K562 (cell line): ENCODE results near the gene ZNF513. TPM values are rescaled to one million over a fixed set of nuclear protein-coding genes. Genes with fewer than 3 reads are reported as not detected.

Experiments used
- EP300 ChIP-seq: IDR thresholded peaks from 2 replicates; pipeline ENCODE4 v1.6.1; 2012; ENCODE audit warnings: low read length, improper control_type of control experiment
- HDAC3 ChIP-seq: fragments of 450-650 bp; IDR thresholded peaks from 2 replicates; pipeline ENCODE4 v1.6.1; 2018; ENCODE audit warnings: borderline replicate concordance, mild to moderate bottlenecking, moderate library complexity; ENCODE audit not compliant: partially characterized antibody
- HOXB6 ChIP-seq: fragments of 250-450 bp; sonication (Bioruptor Pico); IDR thresholded peaks from 2 replicates; pipeline ENCODE4 v1.5.1; 2022; ENCODE audit warnings: mild to moderate bottlenecking, borderline replicate concordance
- KAT7 ChIP-seq: sonication (generic); formaldehyde crosslinking; IDR thresholded peaks from 2 replicates; pipeline ENCODE4 v1.8.0; 2022; ENCODE audit warnings: missing genetic modification reagents, mild to moderate bottlenecking, borderline replicate concordance
- KDM2B ChIP-seq: fragments of 250-450 bp; sonication (Bioruptor Pico); IDR thresholded peaks from 2 replicates; pipeline ENCODE4 v1.8.0; 2021; ENCODE audit warnings: mild to moderate bottlenecking, moderate library complexity
- MTF1 ChIP-seq: fragments of 250-450 bp; sonication (Bioruptor Pico); IDR thresholded peaks from 2 replicates; pipeline ENCODE4 v1.9.0; 2021; ENCODE audit warnings: moderate library complexity, mild to moderate bottlenecking, inconsistent platforms, borderline replicate concordance
- NR2C1 ChIP-seq, 2 experiments: fragments of 450-650 bp; IDR thresholded peaks; 2 replicates each; pipeline ENCODE4 v1.6.1; 2017; ENCODE audit warnings: mild to moderate bottlenecking in 2 of 2, antibody characterized with exemption in 1 of 2, inconsistent platforms in 1 of 2, missing compliant biosample characterization in 1 of 2, missing genetic modification characterization in 1 of 2
- NR4A1 ChIP-seq, 2 experiments: fragments of 250-450 bp in 1 of 2; fragments of 450-650 bp in 1 of 2; sonication (Bioruptor Pico) in 1 of 2; IDR thresholded peaks; 2 replicates each; pipeline versions ENCODE4 v1.4.0 to v1.6.1; 2016 to 2020; ENCODE audit warnings: mild to moderate bottlenecking in 2 of 2, missing compliant biosample characterization in 1 of 2, missing genetic modification characterization in 1 of 2, moderate library complexity in 1 of 2
- RFX5 ChIP-seq: IDR thresholded peaks from 2 replicates; pipeline ENCODE4 v1.6.1; 2011; ENCODE audit warnings: low read depth, mild to moderate bottlenecking, improper control_type of control experiment, low read length
- TCF3 ChIP-seq: sonication (generic); formaldehyde crosslinking; IDR thresholded peaks from 2 replicates; pipeline ENCODE4 v1.4.0; 2020; ENCODE audit warnings: mild to moderate bottlenecking, missing genetic modification reagents
- ZNF551 ChIP-seq: fragments of 250-450 bp; sonication (Bioruptor Pico); IDR thresholded peaks from 2 replicates; pipeline ENCODE4 v1.5.0; 2021; ENCODE audit warnings: mild to moderate bottlenecking, moderate library complexity
- polyA plus RNA-seq, 8 experiments: library from polyadenylated mRNA; depleted of rRNA in 4 of 8; stranded (reverse) in 5 of 8; unstranded in 3 of 8; fragments of >200 nt; fragmentation: Nextera tagmentation in 2 of 8; fragmentation: Illumina TruSeq in 1 of 8; extraction: Ambion mirVana in 2 of 8; extraction: Trizol in 1 of 8; gene quantifications; 2 replicates each; pipeline versions ENCODE4 v1.2.1 to v1.2.3, GENCODE V29; 2011 to 2014; ENCODE audit warnings: inconsistent platforms in 1 of 8, missing spikeins in 1 of 8
- total RNA-seq, 7 experiments: library from RNA; depleted of rRNA in 6 of 7; stranded (reverse); fragments of >200 nt in 6 of 7; fragmentation: Illumina TruSeq in 2 of 7; extraction: Trizol in 2 of 7; gene quantifications; 2 replicates each; pipeline versions ENCODE4 v1.2.1 to v1.2.3, GENCODE V29; 2011 to 2021; ENCODE audit warnings: low replicate concordance in 1 of 7
- TF ChIP-seq, protein P1 (sequence below): conservative IDR thresholded peaks from 2 replicates; pipeline ENCODE4 v1.6.1; 2011; ENCODE audit warnings: low read depth, mild to moderate bottlenecking, low read length; ENCODE audit not compliant: control insufficient read depth
- TF ChIP-seq, protein P2 (sequence below), 2 experiments: fragments of 450-650 bp in 1 of 2; sonication (generic) in 1 of 2; formaldehyde crosslinking; conservative IDR thresholded peaks; 2 replicates each; pipeline versions ENCODE4 v1.4.0 to v1.8.1; 2020 to 2022; ENCODE audit warnings: mild to moderate bottlenecking in 1 of 2, missing genetic modification reagents in 1 of 2
- TF ChIP-seq, protein P3 (sequence below), 2 experiments: fragments of 250-450 bp in 1 of 2; fragments of 450-650 bp in 1 of 2; sonication (Bioruptor Pico) in 1 of 2; IDR thresholded peaks; 2 replicates each; pipeline versions ENCODE4 v1.6.1 to v1.8.0; 2016 to 2021; ENCODE audit warnings: mild to moderate bottlenecking in 2 of 2, moderate library complexity in 2 of 2, missing compliant biosample characterization in 1 of 2, missing genetic modification characterization in 1 of 2
- TF ChIP-seq, protein P4 (sequence below): sonication (generic); formaldehyde crosslinking; IDR thresholded peaks from 2 replicates; pipeline ENCODE4 v1.8.0; 2022; ENCODE audit warnings: missing genetic modification reagents, mild to moderate bottlenecking, borderline replicate concordance
- TF ChIP-seq, protein P5 (sequence below): fragments of 250-450 bp; sonication (Bioruptor Pico); IDR thresholded peaks from 2 replicates; pipeline ENCODE4 v1.5.0; 2022; ENCODE audit warnings: mild to moderate bottlenecking
- TF ChIP-seq, protein P6 (sequence below): fragments of 450-650 bp; conservative IDR thresholded peaks from 2 replicates; pipeline ENCODE4 v1.6.1; 2016; ENCODE audit warnings: missing genetic modification characterization, low read depth, mild to moderate bottlenecking, missing compliant biosample characterization, moderate library complexity

Gene ZNF513
- total and polyA plus RNA-seq, 9 of the 15 experiments (the other 6 are each of a cell fraction or from before 2014, with no cell fraction given): 0.04 to 13.6 (median 4.4) TPM

DNA sequence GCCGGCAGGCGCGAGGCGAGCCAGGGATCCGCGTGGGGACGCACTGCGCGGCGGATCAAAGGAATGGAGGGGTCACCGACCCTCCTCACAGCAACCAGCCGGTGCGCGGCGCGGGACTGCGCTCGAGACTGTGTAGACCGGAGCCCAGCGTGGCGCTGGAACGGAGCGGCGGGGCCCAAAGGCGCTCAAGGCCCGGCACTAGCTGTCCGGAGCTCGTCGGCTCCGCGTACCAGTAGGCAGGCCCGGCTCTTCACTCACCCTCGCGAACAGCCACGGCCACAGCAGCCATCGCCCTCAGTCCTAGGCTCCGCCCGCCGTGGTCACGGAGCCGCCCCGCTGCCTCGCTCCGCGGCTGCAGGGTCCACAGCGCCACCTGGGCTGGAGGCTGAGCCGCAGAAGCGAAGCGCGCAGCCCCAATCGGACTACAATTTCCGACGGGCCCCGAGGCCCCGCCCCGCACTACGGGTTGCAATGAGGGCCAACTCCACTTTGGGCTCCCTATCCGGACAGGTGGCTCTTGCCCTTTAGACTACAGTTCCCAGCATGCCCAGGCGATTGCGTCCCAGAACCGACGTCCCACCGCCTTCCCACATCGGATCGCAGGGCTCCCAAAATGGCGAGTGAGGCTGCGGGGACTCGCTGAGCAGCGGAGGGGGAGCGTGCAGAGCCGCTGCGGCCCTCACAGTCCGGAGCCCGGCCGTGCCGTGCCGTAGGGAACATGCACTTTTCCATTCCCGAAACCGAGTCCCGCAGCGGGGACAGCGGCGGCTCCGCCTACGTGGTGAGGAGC lies 10.3 kb downstream of the ZNF513 start, which contains the start of the genes EIF2B4 and SNX17 (continued):
- TF ChIP-seq, protein P1, sequence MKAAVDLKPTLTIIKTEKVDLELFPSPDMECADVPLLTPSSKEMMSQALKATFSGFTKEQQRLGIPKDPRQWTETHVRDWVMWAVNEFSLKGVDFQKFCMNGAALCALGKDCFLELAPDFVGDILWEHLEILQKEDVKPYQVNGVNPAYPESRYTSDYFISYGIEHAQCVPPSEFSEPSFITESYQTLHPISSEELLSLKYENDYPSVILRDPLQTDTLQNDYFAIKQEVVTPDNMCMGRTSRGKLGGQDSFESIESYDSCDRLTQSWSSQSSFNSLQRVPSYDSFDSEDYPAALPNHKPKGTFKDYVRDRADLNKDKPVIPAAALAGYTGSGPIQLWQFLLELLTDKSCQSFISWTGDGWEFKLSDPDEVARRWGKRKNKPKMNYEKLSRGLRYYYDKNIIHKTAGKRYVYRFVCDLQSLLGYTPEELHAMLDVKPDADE: peak; percentile 99
- TF ChIP-seq KAT7 (no peak; the same call in none of the 2 replicates), ZNF551 (CRISPR knock-in tag) (no peak), EP300 (peak; percentile 49; the same call in 1 of the 2 replicates), TCF3 (CRISPR knock-in tag) (peak; percentile 56; the same call in 1 of the 2 replicates), HDAC3 (no peak), MTF1 (CRISPR knock-in tag) (no peak), KDM2B (CRISPR knock-in tag) (no peak), NR2C1 (IDR thresholded peaks at IDR 0.05) (peak; percentile 73), NR2C1 (tag; IDR thresholded peaks at IDR 0.05) (peak; percentile 89), HOXB6 (CRISPR knock-in tag) (no peak), NR4A1 (CRISPR knock-in tag; IDR thresholded peaks at IDR 0.05) (0 out of 2 replicates have a peak, but pooled peaks have one; percentile 88), NR4A1 (tag; IDR thresholded peaks at IDR 0.05) (0 out of 2 replicates have a peak, but pooled peaks have one; percentile 47), RFX5 (no peak)
- TF ChIP-seq, protein P2, sequence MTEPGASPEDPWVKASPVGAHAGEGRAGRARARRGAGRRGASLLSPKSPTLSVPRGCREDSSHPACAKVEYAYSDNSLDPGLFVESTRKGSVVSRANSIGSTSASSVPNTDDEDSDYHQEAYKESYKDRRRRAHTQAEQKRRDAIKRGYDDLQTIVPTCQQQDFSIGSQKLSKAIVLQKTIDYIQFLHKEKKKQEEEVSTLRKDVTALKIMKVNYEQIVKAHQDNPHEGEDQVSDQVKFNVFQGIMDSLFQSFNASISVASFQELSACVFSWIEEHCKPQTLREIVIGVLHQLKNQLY (CRISPR knock-in tag; conservative IDR thresholded peaks at IDR 0.05): no peak; a peak in 1 of 4 replicates
- TF ChIP-seq, protein P3, sequence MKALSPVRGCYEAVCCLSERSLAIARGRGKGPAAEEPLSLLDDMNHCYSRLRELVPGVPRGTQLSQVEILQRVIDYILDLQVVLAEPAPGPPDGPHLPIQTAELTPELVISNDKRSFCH (CRISPR knock-in tag; IDR thresholded peaks at IDR 0.05): no peak
- TF ChIP-seq, protein P3 (tag; IDR thresholded peaks at IDR 0.05): peak; percentile 71; the same call in 1 of the 2 replicates
- TF ChIP-seq, protein P4, sequence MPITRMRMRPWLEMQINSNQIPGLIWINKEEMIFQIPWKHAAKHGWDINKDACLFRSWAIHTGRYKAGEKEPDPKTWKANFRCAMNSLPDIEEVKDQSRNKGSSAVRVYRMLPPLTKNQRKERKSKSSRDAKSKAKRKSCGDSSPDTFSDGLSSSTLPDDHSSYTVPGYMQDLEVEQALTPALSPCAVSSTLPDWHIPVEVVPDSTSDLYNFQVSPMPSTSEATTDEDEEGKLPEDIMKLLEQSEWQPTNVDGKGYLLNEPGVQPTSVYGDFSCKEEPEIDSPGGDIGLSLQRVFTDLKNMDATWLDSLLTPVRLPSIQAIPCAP (CRISPR knock-in tag): no peak
- TF ChIP-seq, protein P5, sequence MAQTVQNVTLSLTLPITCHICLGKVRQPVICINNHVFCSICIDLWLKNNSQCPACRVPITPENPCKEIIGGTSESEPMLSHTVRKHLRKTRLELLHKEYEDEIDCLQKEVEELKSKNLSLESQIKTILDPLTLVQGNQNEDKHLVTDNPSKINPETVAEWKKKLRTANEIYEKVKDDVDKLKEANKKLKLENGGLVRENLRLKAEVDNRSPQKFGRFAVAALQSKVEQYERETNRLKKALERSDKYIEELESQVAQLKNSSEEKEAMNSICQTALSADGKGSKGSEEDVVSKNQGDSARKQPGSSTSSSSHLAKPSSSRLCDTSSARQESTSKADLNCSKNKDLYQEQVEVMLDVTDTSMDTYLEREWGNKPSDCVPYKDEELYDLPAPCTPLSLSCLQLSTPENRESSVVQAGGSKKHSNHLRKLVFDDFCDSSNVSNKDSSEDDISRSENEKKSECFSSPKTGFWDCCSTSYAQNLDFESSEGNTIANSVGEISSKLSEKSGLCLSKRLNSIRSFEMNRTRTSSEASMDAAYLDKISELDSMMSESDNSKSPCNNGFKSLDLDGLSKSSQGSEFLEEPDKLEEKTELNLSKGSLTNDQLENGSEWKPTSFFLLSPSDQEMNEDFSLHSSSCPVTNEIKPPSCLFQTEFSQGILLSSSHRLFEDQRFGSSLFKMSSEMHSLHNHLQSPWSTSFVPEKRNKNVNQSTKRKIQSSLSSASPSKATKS (CRISPR knock-in tag): no peak
- TF ChIP-seq, protein P6, sequence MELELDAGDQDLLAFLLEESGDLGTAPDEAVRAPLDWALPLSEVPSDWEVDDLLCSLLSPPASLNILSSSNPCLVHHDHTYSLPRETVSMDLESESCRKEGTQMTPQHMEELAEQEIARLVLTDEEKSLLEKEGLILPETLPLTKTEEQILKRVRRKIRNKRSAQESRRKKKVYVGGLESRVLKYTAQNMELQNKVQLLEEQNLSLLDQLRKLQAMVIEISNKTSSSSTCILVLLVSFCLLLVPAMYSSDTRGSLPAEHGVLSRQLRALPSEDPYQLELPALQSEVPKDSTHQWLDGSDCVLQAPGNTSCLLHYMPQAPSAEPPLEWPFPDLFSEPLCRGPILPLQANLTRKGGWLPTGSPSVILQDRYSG: no peak
